HT1080 (cell line): ENCODE measurements around the gene MAPK8IP2. TPM values are rescaled to one million over a fixed set of nuclear protein-coding genes. Genes with fewer than 3 reads are reported as not detected.
"Not testable (repeated sequence)": the region's sequence is repeated elsewhere in the genome, so short reads cannot be mapped to it uniquely, and the experiment has no call there.

Source experiments
- DNase-seq: peaks from one replicate; pipeline ENCODE4 v3.0.0-alpha.2; 2015; ENCODE audit warnings: low read depth
- total RNA-seq: library from RNA; depleted of rRNA; stranded (reverse); fragments of >200 nt; shearing (Covaris generic); gene quantifications from 2 replicates; pipeline ENCODE4 v1.2.3, GENCODE V29; 2014

The MAPK8IP2 gene
- total RNA-seq, 1 experiment from 2014 or later, result 0.47 TPM

DNA sequence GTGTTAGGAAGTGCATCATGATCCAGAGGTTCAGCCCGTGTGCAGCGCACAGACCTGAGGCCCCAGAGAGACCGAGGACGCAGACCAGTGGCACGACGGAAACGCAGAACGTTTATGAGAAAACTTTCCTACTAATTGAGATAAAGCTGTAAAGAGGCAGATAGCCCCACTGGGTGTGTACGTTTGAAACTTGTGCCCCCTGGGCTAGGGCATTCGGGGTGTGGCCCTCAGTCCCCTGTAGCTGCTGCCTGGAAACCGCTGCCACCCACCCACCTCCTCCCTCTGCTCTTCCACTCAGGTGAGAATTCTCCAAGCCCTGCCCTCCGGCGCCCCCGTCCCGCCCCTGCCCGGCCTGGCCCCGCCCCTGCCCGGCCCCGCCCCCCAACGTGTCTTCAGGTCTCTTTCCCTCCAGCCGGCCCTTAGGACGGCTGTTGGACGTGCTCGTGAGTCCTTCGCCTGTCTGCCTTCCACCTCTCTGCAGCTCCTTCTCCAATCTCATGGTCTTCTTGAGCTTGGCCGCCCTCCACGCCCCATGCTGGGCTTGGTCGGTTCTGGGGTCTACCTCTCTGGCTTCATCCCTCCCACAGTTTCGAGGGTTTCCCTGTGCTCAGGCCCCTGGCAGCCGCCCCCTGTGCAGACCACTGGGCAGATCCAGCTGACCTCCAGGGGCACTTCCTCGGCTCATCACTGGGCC is 12.1 kb downstream of the MAPK8IP2 start:
- DNase-seq, result no peak

DNA sequence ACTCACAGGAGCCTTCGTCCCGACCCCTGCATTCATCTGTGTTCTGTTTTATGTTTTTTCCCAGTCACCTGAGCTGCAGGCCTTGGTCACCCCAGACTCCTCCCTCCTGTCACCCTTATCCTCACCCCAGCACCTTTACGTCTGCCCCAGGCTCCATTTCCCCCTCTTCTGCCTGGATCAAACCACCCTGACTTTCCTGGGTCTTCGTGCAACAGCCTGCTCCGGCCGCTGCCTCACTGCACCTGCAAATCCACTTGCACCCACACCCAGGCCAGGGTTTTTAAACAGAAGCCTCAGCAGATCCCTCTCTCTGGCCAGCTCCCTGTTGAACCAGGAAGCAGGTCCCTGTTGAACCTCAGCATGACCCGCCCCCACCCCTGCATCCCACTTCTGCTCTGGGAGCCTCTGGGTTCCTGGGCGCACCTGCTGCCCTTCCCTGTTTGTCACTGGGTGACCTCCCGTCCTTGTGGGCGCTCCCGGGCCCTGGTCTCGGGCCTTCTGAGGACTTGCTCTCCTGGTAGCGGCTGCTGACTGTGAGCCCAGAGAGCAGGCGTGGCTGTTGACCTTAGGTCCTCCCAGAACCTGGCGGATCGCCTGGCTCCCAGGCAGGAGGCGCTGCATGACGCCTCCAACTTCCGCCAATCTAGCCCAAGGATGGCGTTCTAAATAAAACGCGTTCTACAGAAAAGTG is 12.8 kb downstream of the MAPK8IP2 start:
- DNase-seq, result no peak

- DNase-seq, result not testable (repeated sequence)
Measured at GRCh38 chr22:50614296-50614695, 13.7 kb downstream of the MAPK8IP2 start.

DNA sequence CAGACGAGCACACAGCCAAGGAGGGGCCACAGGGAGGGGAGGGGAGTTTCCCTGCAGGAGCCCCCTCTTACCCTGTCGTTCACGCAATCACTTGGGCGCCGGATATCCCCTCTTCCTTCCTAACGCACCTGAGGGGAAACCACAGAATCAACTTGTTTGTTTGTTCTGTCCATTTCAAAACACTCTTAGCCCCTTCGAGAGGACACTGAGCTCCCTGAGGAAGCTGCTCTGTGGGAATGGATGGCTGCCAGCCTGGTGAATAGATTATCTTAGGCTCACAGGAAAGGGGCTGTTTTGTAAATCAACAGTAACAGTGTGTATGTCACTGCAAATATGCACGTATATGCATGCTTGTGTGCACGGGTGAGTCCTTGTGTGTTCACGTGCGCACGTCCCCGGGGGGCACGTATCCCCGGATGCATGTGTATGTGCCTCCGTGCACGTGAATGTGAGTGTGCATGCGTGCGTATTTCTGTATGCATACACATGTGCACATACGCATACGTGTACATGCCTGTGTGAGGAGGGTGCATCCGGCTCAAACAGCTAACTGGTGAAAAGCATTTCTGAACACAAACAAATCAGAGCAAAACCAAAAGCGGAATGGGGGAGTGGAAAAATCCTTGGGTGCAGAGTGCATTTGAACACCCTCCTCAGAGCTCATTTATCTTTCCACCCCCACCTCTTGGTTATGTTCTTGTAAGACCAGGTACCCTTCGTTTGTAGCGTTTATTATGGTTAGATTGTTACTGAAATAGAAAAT is 20.2 kb downstream of the MAPK8IP2 start:
- DNase-seq, result peak; percentile 63

GRCh38 chr22:50621356-50621880 is 20.8 kb downstream of the MAPK8IP2 start:
- DNase-seq, result no peak

DNA sequence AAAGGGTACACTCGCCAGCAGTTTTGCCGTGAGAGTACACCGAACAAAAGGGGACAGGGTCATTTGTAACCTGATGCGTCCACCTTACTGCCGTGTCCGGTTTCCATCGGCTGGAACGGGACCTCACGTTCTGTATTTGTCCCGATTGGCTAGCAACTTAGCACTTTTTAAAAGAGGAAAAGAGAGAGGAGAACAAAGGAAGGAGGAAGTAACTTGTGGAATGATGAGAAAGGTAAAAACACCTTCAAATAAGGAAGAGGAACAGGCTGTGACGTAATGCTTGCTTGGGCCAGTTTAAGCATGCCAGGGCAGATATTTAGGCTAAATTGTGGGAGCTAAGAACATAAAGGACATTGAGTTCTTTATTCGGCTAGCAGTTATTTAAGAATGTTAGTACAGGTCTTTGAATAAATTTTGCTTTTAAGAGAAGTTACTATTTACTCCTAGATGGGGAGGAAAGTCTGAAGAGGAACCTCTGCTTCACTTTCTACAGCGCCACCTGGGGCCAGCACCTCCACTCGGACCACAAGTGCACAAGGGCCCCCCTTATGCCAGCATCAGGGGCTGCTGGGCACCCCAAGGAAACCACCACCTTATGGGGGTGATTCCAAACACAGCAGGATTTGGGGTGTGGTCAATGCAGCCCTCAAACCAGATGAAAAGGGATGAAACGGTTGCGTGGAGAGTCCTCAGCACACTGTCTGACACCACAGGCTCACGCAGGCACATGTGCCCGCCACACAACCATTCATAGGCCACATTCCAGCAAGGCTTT is 21.5 kb downstream of the MAPK8IP2 start:
- no peak for DNase-seq

DNA sequence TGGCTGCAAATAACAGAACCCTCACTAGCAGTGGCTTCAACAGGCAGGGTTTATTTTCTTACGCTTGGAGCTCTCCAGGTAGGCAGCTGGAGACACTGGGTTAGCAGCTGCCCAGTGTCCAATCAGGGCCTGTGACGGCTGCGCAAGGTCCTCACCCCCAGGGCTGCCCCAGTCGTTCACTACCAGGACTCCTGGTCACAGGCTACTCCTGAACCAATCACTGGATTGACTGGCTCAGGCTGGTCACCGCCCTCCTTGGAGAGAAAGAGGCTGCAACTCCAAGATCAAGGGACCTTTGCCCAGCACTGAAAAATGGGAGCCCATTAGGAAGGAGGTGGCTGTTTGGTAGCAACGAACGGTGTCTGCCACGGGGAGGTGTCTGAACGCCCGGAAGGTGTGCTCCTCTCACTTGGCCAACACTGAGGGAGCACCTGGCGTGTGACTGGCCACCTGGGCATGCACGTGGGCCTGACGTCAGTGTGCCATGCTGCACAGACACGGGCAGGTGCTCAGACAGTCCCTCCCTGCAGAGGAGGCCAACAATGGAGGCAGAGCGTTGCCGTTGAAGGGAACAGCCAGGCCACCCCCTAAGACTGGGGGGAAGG is 22.2 kb downstream of the MAPK8IP2 start:
- DNase-seq, result no peak

GRCh38 chr22:50624347-50625130 is 23.9 kb downstream of the MAPK8IP2 start:
- no peak for DNase-seq

DNA sequence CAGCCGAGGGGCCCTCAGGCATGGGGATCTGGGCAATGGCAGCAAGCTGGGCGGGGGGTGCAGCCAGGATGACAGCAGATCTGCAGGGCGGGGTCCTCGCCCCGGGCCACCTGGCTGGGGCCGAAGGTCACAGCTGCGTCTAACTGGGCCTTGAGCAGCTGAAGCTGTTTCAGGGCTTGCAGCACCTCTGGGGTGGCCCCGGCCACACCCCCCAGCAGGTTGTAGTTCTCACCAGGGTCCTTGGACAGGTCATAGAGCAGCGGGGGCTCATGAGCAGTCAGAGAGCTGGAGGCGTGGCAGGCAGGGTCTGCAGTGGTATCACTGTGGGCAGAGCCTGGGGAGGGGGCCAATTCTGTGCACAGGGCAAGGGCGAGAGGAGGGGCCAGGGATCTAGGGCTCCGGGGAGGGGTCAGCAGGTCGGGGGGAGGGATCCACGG is 24.6 kb downstream of the MAPK8IP2 start:
- DNase-seq, result no peak

DNA sequence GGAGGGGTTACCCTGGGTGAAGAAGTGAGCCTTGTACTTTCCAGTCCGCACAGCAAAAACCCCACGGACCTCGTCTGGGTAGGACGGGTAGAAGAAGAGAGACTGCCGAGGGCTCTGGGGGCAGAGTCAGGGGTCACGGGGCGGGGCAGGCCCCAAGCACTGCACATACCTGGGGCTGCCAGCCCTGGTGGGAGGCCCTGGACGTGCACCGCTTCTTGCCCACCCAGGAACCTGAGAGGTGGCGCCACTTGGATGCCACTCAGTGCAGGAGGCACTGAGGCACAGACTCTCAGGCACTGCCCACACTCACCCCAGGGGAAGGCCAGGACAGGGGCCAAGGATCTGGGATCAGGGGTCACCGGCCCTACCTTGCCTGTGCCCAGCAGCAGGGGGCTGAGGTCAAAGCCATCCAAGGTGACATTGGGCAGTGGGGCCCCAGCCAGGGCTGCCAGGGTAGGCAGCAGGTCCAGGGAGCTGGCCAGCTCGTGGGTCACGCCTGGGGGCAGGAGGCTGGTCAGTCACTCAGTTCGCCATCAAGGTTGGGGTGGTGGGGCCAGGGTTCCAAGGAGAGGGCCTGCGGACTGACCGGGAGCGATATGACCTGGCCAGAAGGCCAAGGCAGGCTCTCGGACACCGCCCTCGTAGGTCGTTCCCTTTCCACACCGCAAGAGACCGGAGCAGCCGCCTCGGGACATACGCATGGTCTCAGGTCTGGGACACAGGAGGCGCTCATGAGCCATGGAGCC is 25.1 kb downstream of the MAPK8IP2 start:
- DNase-seq, result no peak

- no peak for DNase-seq
Measured at GRCh38 chr22:50626314-50626849, 25.8 kb downstream of the MAPK8IP2 start.

DNA sequence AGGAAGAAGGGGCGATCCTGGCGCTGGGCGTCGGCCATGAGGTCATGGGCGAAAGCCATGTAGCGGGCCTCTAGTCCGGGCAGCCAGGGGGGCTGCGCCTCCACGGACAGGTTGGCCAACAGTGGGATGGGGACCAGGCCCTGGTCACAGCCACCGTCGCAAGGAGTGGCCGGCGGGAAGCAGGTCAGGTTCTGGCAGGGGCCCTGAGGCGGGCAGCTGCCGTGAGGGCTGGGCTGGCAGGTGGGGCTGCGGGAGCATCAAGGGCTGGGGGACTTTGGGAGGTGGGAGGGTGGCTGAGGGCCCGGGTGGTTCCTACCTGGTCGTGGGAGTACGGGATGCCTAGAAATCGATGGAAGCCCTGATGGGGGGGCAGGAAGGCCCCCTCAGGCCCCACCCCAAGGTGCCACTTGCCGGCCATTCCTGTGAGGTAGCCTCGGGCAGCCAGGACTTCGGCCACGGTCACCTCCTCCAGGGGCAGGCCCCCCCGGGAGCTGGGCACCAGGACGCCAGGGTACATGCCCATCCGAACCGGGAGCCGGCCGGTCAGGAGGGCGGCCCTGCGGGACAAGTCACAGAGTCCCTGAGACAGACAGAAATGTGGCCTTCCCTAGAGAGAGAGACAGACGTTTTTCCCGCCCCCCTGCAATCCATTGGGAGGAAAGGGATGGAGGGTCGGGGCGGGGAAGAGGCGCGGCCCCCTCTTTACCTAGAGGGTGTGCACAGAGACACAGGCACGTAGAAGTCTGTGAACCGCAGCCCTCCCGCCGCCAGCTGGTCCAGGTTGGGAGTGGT is 26.5 kb downstream of the MAPK8IP2 start:
- no peak for DNase-seq

DNA sequence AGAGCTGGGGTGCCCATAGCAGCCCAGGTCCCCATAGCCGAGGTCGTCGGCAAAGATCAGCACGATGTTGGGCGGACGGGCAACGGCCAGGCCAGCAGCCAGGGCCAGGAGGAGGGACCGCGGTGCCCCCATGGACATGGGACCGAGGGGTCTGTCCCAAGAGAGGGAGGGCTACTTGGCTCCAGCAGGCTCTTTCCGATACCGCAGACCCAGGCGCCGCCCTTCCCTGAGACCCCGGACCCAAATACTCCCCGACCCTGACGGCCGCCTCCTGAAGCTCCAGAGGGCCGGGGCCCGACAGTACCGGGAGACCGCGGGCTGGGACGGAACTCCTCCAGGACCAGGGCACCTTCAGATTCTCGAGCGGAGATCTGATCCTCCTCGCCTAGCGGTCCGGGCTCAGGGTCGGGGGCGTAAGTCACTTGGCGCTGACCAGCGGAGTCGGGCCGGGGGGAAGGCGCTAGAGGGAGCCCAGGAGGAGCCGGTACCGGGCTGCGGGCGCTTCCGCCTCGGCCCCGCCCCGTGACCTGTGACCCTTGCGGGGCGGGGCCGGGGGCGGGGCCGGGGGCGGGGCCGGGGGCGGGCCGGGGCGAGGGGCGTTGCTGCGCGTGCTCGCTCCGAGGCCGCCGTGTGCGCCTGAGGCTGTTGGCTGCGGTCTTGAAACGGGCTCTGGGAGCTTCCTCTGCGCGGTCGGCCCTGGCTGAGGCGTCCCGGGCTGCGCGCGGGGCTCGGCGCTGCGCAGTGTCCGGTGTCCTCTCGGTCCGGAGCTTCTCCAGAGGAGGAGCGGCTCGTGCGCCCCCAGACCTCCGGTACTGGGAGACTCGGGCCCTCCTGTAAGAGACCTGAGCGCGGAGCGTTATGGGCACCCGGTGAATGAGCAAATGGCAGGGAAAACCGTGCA is 27.3 kb downstream of the MAPK8IP2 start, which contains the start of gene ARSA:
TSS of gene ARSA (minus strand) at position 511 of the 901 bp plus-strand sequence. CDS start at position 138, 373 bp downstream.
- peak; percentile 63 for DNase-seq

DNA sequence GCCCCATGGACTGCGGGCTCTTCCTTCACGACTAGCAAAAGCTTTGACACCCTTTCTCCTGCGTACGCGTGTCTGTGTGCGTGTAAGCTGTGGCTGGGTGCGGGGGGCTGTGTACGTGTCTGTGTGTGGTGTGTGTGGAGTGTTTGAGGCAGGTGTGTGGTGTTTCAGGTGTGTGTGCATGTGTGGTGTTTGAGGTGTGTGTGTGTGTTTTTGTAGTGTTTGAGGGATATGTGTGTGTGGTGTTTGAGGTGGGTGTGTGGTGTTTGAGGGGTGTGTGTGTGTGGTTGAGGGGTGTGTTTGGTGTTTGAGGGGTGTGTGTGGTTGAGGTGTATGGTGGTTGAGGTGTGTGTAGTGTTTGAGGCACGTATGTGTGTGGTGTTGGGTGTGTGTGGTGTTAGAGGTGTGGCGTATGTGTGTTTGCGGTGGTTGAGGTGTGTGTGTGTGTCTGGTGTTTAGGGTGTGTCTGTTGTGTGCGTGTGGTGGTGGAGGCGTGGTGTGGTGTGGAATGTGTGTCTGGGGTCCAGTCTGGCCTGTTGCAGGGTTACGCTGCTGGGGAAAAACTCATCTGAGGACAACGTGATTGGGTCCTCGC is 28.0 kb downstream of the MAPK8IP2 start:
- DNase-seq, result no peak

DNA sequence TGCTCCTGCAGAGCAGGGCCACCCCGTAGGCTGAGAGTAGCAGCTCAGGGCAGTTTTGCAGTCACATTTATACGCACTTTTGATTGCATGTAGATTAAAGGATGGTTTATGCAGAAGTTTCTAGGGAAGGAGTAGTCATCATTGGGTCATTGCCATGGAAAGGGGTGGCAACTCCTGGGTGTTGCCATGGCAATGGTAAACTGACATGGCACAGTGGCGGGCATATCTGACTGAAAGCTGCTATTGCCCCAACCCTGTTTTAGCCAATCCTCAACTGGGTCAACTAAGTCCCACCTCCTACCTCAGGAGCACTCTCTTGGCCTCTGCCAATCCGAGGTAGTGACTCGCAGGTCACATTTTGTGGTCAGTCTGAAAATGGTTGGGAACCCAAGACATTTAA is 29.8 kb downstream of the MAPK8IP2 start:
- peak; percentile 44 for DNase-seq

- DNase-seq, result no peak
Measured at GRCh38 chr22:50633086-50633485, 32.5 kb downstream of the MAPK8IP2 start.
